OCI-LY1 (cell line): ENCODE measurements around the gene RERE.

Source experiments
- H2AFZ ChIP-seq: fragments of 200-600 bp; sonication (generic), shearing (Covaris generic); 2 replicates; pipeline ENCODE4 v1.6.0; 2014; ENCODE audit warnings: antibody characterized with exemption, mild to moderate bottlenecking, low read length
- H3F3A ChIP-seq: fragments of 200-600 bp; sonication (generic), shearing (Covaris generic); 2 replicates; pipeline ENCODE4 v1.6.0; 2014; ENCODE audit warnings: mild to moderate bottlenecking, antibody characterized with exemption, low read length, moderate library complexity; ENCODE audit not compliant: insufficient read depth
- H3K27ac ChIP-seq: fragments of 200-600 bp; sonication (generic); 2 replicates; pipeline ENCODE4 v1.5.1; 2014; ENCODE audit warnings: low read length, mixed run types, mild to moderate bottlenecking, low read depth; ENCODE audit not compliant: poor library complexity, severe bottlenecking
- H3K27me3 ChIP-seq: fragments of 200-600 bp; sonication (generic); 2 replicates; pipeline ENCODE4 v1.6.0; 2014; ENCODE audit warnings: antibody characterized with exemption, mild to moderate bottlenecking, low read length, moderate library complexity; ENCODE audit not compliant: insufficient read depth
- H3K36me3 ChIP-seq: fragments of 200-600 bp; sonication (generic); 2 replicates; pipeline ENCODE4 v1.6.1; 2014; ENCODE audit warnings: mild to moderate bottlenecking, antibody characterized with exemption, low read length, moderate library complexity, mixed read lengths; ENCODE audit not compliant: insufficient read depth
- H3K4me1 ChIP-seq: fragments of 200-600 bp; sonication (generic); 2 replicates; pipeline ENCODE4 v1.5.1; 2014; ENCODE audit warnings: mild to moderate bottlenecking, low read length, moderate library complexity; ENCODE audit not compliant: insufficient read depth, severe bottlenecking
- H3K4me2 ChIP-seq: fragments of 200-600 bp; sonication (generic), shearing (Covaris generic); 2 replicates; pipeline ENCODE4 v1.6.1; 2014; ENCODE audit warnings: low read length
- H3K4me3 ChIP-seq: fragments of 200-600 bp; sonication (generic); 2 replicates; pipeline ENCODE4 v1.5.1; 2014; ENCODE audit warnings: low read length, low read depth, mild to moderate bottlenecking, mixed read lengths; ENCODE audit not compliant: poor library complexity, severe bottlenecking
- H3K79me2 ChIP-seq: fragments of 200-600 bp; shearing (Covaris generic); 2 replicates; pipeline ENCODE4 v1.6.1; 2016; ENCODE audit warnings: mixed run types, low read length, mixed read lengths; ENCODE audit not compliant: insufficient read depth
- H3K9ac ChIP-seq: fragments of 200-600 bp; sonication (generic), shearing (Covaris generic); 2 replicates; pipeline ENCODE4 v1.6.1; 2014; ENCODE audit warnings: mild to moderate bottlenecking, low read length, mixed read lengths
- H3K9me2 ChIP-seq: fragments of 200-600 bp; sonication (generic), shearing (Covaris generic); 2 replicates; pipeline ENCODE4 v1.6.1; 2014; ENCODE audit warnings: low read depth, mild to moderate bottlenecking, low read length, mixed read lengths
- H3K9me3 ChIP-seq: fragments of 200-600 bp; shearing (Covaris generic); 2 replicates; pipeline ENCODE4 v1.6.1; 2014; ENCODE audit warnings: low read length, mixed read lengths
- H4K20me1 ChIP-seq: fragments of 200-600 bp; sonication (generic), shearing (Covaris generic); 2 replicates; pipeline ENCODE4 v1.6.0; 2016; ENCODE audit warnings: mild to moderate bottlenecking, low read length; ENCODE audit not compliant: insufficient read depth
- EZH2 ChIP-seq: fragments of 200-600 bp; sonication (generic), shearing (Covaris generic); IDR thresholded peaks from 2 replicates; pipeline ENCODE4 v1.8.0; 2017; ENCODE audit warnings: borderline replicate concordance, mixed run types, mild to moderate bottlenecking, antibody characterized with exemption, low read length, moderate library complexity, mixed read lengths
- TF ChIP-seq, protein P1 (sequence below): fragments of 200-600 bp; sonication (generic), shearing (Covaris generic); IDR thresholded peaks from 2 replicates; pipeline ENCODE4 v1.5.1; 2017; ENCODE audit warnings: mild to moderate bottlenecking, antibody characterized with exemption, low read length, moderate library complexity, mixed read lengths

The RERE gene

DNA sequence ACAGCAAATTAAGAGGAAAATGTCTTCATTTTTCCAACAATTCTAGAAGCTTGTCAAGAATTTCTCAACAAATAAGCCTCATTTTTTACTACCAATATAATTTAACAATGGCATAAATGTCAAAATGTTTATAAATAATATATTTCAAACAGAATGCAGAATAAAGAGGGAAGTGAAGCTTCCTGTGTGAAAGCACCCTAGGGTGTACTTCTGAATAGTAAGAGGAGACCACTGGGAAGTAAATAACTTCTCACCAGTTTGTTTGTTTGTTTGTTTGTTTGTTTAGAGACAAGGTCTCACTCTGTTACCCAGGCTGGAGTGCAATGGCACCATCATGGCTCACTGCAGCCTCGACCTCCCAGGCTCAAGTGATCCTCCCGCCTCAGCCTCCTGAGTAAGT is 255.2 kb downstream of the RERE start:
- Histone ChIP-seq H3K4me3 (no peak overlapping the region), H3K27ac (no peak overlapping the region), H3K36me3 (no peaks in the 10 kb centered on the region), H3K27me3 (no peaks in the 10 kb centered on the region), H3K4me2 (no peak overlapping the region), H4K20me1 (no peaks in the 10 kb centered on the region), H3K4me1 (peaks cover 14% of the 10 kb centered on the region), H3K9me3 (no peaks in the 10 kb centered on the region), H3K9me2 (no peaks in the 10 kb centered on the region), H3K9ac (no peak overlapping the region), H2AFZ (no peak overlapping the region), H3F3A (no peaks in the 10 kb centered on the region), H3K79me2 (no peaks in the 10 kb centered on the region)
- TF ChIP-seq, protein P1, sequence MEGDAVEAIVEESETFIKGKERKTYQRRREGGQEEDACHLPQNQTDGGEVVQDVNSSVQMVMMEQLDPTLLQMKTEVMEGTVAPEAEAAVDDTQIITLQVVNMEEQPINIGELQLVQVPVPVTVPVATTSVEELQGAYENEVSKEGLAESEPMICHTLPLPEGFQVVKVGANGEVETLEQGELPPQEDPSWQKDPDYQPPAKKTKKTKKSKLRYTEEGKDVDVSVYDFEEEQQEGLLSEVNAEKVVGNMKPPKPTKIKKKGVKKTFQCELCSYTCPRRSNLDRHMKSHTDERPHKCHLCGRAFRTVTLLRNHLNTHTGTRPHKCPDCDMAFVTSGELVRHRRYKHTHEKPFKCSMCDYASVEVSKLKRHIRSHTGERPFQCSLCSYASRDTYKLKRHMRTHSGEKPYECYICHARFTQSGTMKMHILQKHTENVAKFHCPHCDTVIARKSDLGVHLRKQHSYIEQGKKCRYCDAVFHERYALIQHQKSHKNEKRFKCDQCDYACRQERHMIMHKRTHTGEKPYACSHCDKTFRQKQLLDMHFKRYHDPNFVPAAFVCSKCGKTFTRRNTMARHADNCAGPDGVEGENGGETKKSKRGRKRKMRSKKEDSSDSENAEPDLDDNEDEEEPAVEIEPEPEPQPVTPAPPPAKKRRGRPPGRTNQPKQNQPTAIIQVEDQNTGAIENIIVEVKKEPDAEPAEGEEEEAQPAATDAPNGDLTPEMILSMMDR: no peak
- TF ChIP-seq EZH2: no peak

DNA sequence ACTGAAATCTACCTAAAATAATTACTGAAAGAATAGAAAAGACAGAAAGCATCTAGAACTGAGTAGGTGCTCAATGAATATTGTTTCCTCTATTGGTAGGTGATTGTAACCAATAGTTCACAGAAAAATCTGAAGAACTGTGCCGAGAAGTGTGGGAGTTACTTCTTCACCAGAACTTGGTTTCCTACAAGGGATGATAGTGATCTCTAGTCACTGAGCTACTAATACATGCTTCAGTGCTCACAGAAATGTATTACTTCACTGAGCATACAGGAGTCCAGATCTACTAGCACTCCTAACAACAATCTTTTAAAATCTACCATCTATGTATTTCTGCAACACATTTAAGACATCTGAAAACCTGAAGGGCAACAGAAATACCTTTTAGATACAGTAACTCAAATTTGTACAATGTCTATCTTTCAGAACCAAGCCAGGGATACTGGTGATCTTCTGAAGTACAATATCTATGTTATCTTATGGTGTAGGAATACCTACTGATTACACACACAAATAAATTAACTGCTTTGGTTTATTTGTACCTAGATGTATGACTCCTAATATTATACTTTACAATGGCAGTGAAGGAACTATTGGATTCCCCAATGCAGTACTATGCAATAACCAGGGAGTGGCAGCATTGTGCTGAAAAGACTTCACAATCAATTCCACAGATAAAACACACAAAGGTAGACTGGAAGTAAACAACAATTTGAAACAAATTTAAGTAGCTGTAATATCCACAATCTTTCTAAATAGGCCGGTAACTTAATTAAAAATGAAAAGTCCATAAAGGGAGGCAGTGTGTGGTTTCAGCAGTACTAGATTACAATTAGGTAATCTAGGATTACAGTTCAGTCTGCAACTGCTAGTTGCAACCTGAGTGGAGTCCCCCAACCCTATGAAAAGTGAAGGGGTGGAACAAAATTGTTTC is 256.6 kb downstream of the RERE start:
- Histone ChIP-seq H3K27ac (no peak overlapping the region), H3K27me3 (no peaks in the 10 kb centered on the region), H4K20me1 (no peaks in the 10 kb centered on the region), H3K36me3 (no peaks in the 10 kb centered on the region), H2AFZ (no peak overlapping the region), H3K4me1 (peaks cover 14% of the 10 kb centered on the region), H3K9me3 (no peaks in the 10 kb centered on the region), H3K9me2 (no peaks in the 10 kb centered on the region), H3K4me3 (no peak overlapping the region), H3K9ac (no peak overlapping the region), H3F3A (no peaks in the 10 kb centered on the region), H3K79me2 (no peaks in the 10 kb centered on the region), H3K4me2 (no peak overlapping the region)
- TF ChIP-seq EZH2: no peak
- TF ChIP-seq, protein P1: peak; percentile 93

DNA sequence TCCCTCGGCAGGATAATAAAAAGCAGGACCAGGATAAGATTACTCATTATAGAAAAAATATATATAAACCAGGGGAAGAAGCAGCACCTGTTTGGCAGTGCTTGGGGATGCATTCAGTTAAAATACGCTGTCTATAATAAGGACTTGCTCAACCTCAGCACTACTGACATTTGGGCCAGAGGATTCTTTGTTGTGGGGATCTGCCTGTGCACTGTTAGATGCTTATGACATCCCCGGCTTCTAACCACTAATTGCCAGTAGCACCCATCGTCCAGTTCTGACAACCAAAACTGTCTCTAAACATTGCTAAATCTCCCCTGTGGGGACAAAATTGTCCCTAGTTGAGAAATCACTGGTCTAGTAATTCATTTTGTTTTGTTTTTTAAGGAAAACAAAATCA is 257.4 kb downstream of the RERE start:
- H3K79me2 ChIP-seq: no peaks in the 10 kb centered on the region
- no peaks in the 10 kb centered on the region for H3F3A ChIP-seq
- no peaks in the 10 kb centered on the region for H3K27me3 ChIP-seq

More for the DNA sequence above, 257.4 kb downstream of the RERE start:
- H4K20me1 ChIP-seq: no peaks in the 10 kb centered on the region
- no peak overlapping the region for H3K9ac ChIP-seq
- TF ChIP-seq, protein P1: no peak
- no peak for TF ChIP-seq EZH2
- peaks cover 21% of the 10 kb centered on the region for H3K4me1 ChIP-seq
- H3K4me3 ChIP-seq: no peak overlapping the region
- no peaks in the 10 kb centered on the region for H3K36me3 ChIP-seq
- H2AFZ ChIP-seq: no peak overlapping the region
- H3K4me2 ChIP-seq: no peak overlapping the region
- H3K9me2 ChIP-seq: no peaks in the 10 kb centered on the region
- H3K9me3 ChIP-seq: no peaks in the 10 kb centered on the region
- no peak overlapping the region for H3K27ac ChIP-seq
